ENCODE data around the gene FUT9.

The FUT9 gene

DNA sequence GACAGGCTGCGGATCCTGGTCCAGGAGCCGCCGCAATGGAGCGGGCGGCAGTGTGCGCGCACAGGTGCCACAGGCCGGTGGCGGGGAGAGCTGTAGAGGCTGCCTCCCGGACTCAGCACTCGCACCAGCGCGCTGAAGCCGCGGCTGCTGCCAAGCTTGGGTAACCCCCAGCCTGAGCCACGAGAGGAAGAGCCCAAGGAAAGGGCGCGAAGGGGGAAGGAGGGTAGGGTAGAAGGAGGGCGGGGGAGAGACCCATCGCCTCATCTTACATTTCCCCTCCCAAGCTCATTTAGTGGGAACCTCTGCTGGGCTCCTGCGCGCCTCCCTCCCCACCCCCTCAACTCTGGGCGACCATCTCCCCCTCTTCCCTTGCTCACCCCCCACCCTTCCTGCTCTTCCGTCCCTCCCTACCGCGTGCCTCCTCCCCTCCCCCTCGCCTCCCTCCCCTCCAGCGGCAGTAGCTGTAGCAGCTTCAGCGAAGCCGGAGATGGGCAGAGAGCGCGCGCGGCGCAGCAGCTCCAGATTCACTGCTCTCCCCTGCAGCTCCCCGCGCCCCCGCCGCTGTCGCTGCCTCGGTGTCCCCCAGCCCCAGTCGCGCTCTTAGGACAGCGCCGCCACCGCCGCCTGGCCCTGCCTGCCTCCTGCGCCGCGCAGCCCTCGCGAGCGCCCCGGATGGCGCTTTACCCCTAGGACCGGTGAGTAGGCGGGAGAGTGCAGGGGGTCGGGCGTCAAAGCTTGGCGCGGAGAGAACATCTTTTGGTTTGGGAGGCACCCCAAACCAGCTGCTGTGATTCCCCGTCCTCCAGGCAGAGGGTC lies at the start of gene FUT9:
Gene FUT9, plus strand, starts transcription at position 457 of the 816 bp plus-strand sequence. CDS start 187,182 bp downstream, outside the sequence.
- no peak for DNase-seq

DNA sequence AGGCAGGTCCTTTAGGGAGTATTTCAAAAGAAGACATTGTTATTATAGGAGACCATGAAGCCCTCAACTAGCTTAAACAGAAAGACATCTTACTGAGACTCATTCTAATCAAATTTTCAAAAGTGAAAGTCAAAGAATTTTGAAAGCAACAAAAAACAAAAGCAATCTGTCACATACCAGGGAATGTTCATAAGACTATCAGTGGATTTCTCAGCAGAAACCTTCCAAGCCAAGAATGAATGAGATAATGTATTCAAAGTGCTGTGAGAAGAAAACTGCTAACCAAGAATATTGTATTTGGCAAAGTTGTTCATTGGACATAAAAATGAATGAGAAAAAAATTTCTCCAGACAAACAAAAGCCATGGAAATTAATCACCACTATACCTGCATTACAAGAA lies 48.2 kb upstream of the FUT9 start:
- DNase-seq = peak; percentile 20

GRCh38 chr6:95973976-95974375 lies 41.8 kb upstream of the FUT9 start:
- DNase-seq = no peak

DNA sequence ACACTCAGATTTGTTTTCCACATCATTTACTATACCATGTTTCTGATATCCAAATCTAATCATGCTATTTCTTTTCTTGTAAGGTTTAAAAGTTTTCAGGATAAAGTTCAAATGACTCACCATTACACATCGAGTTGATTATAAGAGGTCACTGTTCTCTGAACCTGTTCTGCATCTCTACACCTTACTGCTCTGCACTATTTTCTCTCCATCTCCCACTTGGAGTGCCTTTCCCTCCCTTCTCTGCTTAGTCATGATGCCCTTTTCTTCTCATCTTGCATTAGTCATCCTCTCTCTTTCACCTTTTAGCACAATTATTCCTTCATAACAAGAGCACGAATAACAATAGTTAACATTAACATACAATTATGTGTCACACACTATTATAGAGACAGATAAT lies 37.5 kb upstream of the FUT9 start:
- DNase-seq = no peak

- DNase-seq = no peak
Measured at GRCh38 chr6:95991906-95992305, 23.9 kb upstream of the FUT9 start.

DNA sequence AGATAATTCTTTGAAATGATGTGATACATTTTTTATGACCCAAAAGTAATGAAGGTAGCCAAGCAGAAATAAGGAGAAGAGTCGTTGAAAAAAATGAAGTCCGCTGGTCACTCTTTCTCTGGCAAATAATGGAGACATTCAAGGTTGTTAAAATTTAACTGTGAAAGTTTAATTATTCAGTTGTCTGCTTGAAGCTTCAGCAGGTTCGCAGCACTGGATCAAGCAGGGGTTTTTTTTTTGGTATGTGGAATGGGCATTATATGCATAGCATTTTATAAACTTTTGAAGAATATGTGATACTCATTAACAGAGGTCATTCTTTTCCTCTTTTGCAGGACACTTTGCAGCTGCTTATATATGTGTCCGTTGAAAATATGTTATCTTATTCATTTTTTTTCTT lies 21.6 kb upstream of the FUT9 start:
- no peak for DNase-seq

- no peak for DNase-seq
Measured at GRCh38 chr6:95998133-95998532, 17.6 kb upstream of the FUT9 start.

- DNase-seq = no peak
Measured at GRCh38 chr6:96001891-96002575, 13.7 kb upstream of the FUT9 start.

DNA sequence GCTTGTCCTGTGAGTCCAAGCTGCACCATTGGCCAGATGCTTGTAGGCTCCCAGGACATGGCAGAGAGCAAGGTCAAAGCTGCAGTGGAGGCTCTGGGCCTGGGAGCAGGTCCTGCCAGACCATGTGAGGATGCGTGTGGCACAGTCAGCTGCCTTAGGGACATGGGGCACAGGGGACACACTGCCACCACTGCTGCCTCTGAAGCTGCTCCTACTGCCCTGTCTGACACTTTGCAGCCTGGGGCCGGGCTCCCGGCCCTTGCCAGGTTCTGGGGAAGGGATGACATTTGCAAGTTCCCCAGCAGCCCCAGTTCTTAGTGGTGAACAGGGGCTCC lies 13.2 kb upstream of the FUT9 start:
- DNase-seq = no peak

DNA sequence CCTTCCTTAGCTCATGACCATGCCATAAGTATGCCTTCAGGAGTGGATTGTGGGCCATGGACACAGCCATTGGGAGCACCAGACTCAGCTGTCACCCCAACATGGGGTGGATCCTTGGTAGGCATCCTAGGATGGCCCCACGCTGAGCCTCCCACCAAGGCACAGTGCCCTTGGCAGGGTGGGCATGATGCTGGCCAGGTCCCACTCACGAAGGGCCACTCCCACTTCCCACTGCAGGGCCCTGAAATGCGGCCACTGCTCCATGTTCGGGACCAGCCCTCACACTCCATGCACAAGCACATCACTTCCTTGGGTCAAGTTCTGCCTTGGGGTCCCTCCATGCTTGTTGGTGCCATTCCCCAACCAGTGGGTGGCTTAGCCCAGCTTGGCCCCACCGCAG lies 12.9 kb upstream of the FUT9 start:
- DNase-seq = no peak

- no peak for DNase-seq
Measured at GRCh38 chr6:96007663-96008062, 8.1 kb upstream of the FUT9 start.

GRCh38 chr6:96013531-96013930 lies 2.2 kb upstream of the FUT9 start:
- no peak for DNase-seq

DNA sequence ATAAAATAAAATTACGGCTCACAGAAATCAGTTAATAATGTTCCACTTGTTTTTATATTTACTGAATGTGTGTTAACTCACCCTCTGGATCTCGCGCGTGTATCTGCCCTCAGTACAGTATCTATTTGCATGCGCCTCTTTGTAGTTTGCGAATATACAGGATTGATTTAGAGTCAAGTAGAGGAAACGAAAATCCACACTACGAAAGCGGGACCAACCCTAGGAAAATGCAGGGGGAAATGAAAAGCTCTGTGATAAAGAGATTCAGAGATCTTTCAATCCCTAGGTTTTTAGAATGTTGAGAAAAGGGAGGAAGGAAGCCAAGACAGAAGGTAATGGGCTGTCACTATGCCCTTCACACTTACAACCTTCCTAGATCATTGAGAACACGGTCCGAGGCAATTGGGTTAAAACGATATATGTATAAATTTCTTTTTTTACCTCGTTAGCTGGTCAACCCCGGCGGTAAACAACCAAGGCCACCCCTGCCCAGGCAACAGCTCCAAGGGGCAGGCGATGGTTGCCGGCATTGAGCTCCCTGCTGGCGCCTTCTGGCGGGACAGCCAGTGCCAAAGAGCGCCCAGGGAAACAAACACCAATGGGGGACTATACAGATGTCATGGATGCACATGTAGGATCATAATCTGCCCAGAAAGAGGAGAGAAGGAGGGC lies 792 bp upstream of the FUT9 start:
- no peak for DNase-seq

DNA sequence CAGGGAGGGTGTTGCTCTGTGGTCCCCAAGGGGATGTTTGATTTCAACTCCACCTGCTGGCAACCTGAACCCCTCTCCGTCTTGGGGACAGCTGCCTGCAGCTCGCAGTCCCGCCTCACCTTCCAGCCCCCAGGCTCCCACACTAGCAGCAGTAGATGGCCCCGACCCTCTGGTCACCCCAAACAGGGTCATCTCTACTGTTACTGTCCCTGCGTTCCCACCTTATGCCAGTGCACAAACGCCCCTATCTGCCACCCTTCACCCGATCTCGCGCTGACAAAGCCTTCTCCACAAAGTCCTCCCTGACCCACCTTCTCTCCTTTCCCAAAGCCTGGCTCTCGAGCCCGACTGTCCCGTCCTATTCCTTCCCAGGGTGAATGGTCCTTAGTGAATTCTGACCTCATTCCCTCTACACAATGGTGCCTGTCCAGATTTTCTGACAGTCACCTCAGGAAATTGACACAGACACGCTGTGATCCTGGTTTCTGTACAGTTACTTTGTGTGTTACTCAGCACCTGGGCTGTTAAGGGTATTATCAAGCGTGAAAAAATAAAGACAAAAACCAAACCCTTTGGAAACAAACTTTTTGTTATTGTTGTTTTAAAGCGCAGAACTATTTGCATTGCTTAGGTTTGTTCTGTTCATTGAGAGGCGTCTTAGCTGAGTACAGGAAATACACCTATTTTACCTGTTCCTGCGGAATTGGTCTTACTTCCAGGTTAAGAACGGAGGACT lies 728 bp downstream of the FUT9 start:
- no peak for DNase-seq

DNA sequence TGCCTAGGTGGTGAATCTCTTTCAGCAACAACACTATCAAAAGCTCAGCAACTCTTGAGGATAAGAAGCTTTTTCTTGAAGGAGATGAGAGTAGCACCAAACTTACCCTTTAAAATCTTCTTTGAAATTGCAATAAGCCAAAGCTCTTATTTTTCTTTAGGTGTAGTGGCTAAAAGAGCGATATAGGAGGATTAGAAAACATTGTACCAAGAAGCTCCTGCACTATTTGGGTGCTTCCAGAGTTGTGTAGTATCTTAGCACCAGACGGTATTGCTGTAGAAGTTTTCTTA lies 1.2 kb downstream of the FUT9 start:
- no peak for DNase-seq

DNA sequence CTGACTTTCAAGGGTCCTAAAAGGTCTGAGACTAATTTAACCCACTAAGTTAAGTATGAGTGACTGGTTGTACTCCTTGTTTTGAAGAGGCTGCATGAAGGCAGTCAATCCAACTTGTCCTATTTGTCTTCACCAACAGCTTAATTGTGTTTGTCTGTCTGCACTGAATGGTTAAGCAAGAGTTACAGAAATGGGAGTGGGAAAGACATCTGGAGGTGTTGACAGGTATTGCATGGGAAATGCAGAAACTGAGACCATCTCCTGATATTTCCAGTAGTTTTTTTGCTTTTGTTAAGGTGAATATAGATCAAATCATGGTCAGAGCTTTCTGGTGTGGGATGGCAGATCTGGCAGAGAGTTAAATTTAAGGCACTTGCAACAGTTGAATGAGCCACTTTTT lies 6.5 kb downstream of the FUT9 start:
- DNase-seq = no peak

GRCh38 chr6:96032661-96033060 lies 16.9 kb downstream of the FUT9 start:
- DNase-seq = no peak

- DNase-seq = no peak
Measured at GRCh38 chr6:96051555-96051954, 35.8 kb downstream of the FUT9 start.

DNA sequence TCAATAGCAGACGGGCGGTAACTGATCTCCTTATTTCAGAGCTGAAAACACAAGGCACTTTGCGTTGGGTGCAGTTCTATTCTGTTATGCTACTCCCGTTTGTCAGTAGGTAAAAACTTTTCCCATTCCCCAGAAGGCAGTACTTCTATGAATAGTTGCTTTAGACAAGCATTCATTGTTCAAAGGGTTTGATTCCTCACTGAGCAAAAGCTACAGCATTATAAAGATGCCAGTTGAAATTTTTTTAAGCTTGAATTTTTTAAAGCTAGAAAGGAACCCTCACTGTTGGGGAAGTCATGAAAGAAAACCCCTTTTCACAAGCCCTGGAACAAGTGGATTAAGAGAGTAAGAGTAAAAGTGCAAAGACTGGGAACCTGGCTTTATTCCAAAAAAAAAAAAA lies 42.3 kb downstream of the FUT9 start:
- no peak for DNase-seq

GRCh38 chr6:96059586-96059985 lies 43.8 kb downstream of the FUT9 start:
- peak; percentile 28 for DNase-seq

- DNase-seq = no peak
Measured at GRCh38 chr6:96060249-96060648, 44.5 kb downstream of the FUT9 start.

DNA sequence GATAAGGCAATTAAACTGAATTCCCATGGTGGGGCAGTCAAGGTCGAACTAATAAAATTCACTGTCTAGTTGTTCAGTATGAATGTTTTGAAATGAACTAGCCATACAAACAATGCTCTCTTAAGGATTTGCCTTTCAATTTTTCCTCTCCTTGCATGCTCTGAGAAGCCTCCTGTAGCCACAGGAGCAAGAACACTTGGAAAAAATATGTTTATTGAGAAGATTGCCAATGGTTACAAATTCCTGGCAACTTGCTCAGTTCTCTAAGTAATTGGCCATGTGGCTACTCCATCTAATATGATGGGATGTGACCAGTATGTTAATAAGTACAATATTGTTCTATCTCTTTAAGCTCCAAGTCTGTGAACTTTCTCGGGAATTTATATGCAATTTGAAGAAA lies 49.4 kb downstream of the FUT9 start:
- no peak for DNase-seq

- peak; percentile 22 for DNase-seq
Measured at GRCh38 chr6:96066376-96066775, 50.6 kb downstream of the FUT9 start.

- DNase-seq = no peak
Measured at GRCh38 chr6:96073555-96073954, 57.8 kb downstream of the FUT9 start.

Measured in OCI-M1 (cell line).